Tongue (tissue), 2 donors: ENCODE results near the gene MRPS9. TPM values are rescaled to one million over a fixed set of nuclear protein-coding genes. Genes with fewer than 3 reads are reported as not detected.

Source experiments
- DNase-seq: peaks from one replicate; pipeline ENCODE4 v3.0.0-alpha.2; 2015
- total RNA-seq: library from RNA; depleted of rRNA; stranded (reverse); fragments of >200 nt; gene quantifications from one replicate; pipeline ENCODE4 v1.2.3, GENCODE V29; 2014

Gene MRPS9
- total RNA-seq, 1 donor from 2014 or later: 32.2 TPM

DNA sequence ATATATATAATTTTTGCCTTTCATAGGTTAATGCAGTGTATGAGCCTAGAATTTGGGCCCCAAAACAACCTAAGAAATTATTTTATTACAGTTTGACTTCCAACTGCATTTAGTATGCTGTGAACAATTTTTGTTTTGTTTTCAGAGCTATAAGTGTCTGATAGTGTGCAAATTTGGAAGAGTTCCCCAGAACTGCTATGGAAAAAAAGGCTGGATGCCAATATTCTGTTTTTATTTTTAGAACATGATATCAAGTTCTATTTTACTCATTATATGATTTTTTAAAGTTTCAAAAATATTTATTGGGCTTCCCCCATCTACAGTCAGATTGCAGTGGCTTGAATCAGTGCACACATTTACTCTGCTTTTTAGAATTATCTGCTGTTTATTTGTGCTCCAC is 42.6 kb downstream of the MRPS9 start:
- no peak for DNase-seq

DNA sequence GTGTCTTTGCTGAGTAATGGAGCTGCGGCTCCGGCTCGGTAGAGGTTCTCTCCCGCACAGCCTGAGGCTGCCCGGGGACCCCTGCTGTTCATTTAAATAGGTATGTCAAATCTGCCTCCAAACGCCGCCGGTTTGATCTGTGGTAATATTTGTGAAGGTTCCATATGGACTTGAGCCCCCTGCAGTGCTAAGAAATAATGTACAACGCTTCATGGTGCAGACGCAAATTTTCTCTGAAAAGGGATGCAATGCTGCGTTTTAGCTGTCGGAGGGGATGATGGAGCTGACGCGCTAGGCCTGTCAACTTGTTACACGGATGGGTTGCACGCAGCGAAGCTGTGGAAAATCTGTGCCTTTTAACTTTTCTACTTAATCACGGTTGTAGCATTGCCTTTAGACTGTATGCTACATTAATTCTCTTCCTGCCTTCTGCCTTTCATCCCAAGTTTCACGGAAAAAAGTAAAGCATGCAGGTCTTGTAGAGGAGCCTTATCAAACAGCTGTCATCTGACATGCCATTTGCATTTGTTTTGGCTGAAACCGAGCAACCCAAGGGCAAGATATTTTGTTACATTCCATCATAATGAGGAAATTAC is 43.2 kb downstream of the MRPS9 start:
- DNase-seq: peak; percentile 18

DNA sequence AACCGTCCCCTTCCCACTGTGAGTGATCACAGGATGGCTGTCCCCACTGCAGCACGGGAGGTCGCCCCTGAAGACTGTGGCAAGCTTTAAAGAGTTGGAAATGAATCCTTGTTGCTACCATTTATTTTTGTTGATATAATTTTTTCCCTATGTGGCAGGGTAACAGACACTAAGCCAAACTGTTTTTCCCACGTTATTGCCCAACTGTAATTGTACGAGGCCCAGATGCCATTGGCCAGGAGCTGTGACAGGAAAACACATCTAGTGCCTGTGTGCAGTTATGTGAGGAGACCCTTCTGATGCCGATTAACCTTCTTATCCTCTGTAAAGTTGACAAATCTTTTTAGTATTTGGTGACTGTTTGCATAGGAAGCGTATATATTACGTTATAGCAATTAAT is 44.2 kb downstream of the MRPS9 start:
- DNase-seq: no peak

DNA sequence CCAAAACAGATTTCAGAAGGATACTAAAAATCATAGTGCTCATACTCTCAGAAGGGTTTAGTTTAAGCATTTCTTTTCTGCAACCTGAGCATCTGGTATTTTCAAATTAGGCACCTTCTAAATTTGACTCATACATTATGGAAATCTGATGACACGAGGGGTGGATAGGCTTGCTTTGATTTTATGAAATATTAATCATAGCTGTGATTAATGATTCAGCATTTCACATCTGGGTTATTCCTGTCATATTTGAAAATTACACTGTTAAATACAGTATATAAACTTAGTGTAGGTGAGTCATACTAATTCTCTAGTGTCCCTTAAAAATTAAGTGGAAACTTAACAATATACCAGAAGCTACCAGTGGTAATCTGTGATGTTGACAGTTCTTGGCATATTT is 47.7 kb downstream of the MRPS9 start:
- no peak for DNase-seq

DNA sequence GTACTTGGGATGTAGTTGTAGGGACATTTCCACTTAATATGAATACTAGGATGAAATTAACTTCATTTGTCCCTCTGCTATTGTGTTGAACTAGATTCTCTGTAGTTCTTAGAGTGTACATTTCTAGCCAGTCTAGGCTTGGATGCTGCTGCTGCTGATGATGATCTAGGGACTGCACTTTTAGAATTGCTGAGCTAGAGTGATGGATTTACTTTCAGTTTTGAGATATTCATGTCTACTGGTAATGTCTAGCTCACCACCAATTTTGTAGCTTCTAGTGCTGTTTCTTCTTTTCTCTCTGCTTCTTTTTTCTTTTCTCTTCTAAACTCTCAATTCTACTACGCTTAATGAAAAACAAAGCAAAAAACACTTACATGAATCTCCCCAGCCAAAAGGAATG is 49.4 kb downstream of the MRPS9 start:
- DNase-seq: no peak

DNA sequence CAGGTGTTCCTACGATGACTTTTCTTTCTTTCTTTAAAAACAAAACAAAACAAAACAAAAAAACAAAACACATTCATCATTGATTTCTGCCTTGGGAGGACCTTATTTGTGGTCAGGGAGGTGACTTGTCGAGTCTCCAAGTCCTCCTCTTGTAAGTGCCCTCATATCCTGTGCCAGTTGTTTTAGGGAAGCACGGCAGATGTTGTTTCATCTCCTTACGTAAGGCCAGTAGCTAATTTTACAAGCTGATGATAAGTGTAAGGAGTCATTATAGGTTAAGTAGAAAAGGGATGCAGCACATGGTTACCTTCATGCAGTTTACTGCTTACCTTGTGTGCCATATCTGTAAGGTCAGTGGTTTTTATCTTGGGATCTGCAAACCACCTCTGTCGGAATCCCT is 52.2 kb downstream of the MRPS9 start:
- no peak for DNase-seq

DNA sequence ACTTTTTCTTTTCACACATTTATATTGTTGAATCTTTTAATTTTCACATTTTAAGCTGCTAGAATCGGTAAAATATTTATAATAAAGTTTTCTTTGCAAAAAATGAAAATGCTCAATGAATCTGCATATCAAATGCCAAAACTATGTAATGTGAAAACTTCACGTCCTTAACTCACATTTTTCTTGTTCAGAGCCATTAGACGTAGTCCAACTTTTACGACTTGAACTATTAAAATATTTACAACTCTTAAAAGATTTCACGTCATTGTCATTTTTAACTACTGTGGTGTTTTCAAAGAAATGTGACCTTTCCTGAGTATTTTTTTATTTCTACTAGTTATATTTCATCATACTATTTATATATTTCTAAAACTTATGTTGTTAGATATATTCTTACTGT is 54.9 kb downstream of the MRPS9 start:
- DNase-seq: no peak

DNA sequence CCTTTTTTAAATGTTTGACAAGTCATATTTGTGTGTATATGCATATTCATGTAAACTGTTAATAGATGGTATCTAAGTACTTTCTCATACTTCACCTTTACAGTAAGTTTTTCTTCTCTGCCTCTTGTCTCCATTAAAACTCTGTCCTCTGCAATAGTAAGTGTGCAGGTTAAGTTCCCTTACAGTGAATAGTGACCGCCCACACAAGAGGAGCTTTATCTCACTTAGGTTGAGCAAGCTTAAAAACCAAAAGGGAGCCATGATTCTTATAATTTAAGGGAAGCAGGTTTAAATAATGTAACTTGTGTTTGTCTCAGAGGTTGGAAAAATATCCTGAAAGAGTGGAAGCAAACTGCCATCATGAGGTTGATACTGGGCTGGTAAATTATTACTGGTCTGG is 61.3 kb downstream of the MRPS9 start:
- no peak for DNase-seq

DNA sequence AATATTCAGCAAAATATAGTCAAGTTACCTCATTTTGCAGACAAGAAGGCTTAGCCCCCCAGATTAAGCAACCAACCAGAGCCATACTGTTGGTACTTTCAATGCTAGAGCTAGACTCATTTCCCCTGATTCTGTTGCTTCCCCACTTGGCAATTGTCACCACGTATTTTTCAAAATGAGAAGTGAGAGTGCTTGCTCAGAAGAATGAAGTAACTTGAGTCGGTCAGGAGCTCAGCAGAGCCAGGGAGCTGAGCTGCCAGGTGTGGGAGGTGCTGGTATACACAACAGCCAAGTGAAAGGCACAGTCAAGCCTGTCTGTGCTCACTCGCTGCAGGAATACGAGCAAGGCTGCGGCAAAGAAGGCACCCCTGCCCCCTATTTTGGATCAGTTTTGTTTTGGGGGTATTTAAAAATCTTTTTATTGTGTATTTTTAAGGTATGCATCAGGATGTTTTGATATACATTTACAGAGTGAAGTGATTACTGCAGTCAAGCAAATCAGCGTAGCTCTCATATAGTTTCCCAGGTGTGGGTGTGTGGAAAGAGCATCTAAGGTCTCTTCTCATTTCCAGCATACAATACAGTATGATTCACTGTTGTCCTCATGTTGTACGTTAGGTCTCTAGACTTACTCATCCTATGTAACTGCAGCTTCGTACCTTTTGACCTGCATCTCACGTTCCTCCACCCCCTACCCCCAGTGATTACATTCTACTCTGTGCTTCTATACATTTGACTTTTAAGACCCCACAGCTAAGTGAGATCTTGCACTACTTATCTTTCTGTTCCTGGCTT is 62.4 kb downstream of the MRPS9 start:
- no peak for DNase-seq

DNA sequence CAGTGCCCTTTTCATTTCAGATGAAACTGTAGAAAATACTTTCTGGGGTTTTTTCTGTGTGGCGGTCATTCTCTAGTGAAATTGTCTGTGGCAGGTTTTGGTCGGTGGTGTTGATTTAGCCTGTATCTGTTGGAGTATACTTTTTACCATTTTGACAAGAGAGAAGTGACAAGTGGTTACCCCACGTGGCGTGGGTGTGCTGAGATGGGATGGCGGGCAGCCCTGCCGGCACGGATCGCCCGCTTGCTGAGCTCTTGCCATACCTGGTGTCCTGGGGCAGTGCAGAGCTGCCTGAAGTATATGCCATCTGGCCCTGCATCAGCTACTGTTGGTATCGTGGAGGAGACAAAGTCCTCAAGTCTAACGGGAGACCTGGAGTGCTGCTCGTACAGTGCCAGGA is 64.1 kb downstream of the MRPS9 start:
- DNase-seq: no peak

DNA sequence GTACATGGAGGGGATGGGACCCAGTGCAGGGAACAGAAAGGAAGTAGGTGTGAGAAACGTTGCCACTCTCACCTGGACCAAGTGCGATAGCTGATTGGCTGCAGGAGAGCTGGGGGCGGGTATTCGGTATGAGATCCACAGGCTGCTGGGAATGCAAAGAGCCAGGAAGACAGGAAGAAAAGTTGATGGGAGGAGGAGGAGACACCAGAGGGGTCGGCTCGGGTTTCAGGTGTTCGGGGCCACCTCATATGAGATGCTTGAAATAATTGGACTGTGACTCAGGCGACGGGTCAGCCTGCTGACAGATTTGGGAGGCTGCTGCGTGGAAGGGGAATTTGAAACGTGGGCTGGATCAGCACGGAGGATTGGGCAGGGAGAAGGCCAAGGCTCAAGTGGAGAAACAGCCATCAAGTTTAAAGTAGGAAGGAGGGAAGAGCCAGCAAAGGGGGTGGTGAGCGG is 65.1 kb downstream of the MRPS9 start:
- DNase-seq: peak; percentile 41

DNA sequence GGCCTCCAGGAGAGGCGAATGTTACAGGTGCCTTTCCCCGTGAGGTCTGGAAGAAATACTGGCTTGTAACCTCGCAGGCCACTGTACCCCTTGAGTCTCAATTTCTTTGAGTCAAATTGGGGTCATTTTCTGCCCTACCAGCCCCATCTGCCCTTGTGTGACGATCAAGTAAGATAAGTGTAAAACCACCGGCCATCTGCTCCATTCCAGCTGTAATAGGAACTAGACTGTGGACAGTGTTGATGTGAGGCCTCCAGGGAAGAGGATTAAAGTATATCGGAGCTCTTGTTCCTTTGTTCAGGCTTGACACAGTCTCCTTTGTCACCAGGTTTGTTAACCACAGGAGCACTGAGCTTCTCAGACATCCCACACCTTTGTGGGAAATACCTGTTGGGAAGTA is 65.6 kb downstream of the MRPS9 start:
- no peak for DNase-seq

DNA sequence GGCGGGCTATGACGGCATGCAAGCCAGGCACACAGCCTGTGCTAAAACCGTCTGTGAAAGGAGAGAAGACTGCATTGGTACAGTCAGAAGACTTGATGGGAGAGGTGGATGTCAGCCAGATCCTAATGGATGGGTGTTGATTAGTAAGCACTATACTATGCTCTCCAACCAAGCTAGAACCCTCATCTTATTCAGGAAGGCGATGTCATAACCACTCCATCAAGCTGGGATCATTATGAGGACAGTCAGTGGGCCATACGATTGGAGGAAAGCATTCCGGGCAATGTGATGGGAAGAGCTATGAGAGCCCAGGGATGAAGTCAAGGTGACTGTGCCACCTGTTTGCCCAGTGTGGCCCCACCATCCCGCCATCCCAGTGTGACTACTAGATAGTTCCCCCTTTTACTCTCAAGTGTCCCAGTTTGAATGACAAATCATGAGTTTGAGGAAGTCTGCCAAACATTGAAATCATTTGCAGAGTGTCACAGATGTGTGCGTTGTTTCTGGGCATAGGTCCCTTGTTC is 66.4 kb downstream of the MRPS9 start:
- DNase-seq: no peak

DNA sequence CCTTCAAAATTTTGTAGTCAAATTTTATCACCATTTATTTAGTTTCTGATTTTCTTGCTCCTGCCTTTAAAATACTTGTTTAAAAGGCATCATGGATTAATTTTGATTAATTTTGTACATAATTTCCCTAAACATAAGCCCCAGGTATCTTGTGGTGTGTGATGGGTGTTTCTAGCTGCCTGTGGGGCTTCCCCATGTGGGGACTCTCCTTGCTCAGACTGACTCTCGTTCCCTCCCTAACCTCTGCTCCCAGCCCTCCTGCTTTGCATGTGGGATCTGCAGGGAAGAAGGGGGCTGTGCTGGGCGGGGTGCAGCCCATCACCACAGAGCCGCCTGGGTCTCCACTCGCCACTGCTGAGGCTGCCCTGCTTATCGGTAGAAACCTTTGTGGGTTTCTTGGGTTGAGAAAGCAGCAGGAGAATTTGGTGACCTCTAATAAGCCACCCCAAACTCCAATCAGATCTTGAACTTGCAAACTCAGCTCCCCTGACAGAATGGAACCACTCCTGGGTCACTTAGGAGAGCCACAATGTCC is 72.5 kb downstream of the MRPS9 start:
- DNase-seq: no peak

DNA sequence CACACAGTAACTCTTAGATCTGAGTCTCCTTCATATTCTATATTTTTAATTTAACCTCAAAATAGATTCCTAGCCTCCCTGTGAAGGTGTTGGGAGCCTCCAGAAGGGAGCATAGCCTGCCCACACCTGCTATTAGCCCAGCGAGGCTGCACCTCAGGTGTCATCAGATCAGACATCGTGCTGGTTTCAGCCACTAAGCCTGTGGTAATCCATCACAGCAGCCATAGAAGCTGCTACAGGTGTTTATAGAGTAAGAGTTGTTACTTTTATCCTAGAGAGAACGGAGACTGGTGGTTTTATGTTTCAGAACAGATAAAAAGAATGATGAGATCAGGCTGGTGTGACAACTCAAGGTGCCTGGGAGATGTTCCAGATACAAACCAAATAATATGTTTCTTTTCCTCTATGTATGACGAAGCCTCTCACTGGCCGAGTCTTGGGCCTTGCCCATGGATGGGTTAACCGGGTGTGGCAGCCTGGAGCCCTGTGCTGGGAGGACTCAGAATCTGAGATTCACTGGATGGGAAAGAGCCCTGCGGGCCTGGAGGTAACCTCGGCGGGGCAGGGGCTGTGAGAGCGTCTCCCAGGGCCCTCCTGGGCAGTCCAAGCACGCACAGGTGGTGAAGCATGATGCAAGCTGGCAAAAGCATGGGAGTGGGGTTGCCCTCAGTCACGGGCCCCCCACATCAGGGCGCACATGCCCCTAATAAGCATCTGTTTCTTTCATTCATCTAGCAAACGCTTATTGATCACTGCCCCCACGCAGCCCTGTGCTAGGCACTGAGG is 73.7 kb downstream of the MRPS9 start:
- DNase-seq: no peak

DNA sequence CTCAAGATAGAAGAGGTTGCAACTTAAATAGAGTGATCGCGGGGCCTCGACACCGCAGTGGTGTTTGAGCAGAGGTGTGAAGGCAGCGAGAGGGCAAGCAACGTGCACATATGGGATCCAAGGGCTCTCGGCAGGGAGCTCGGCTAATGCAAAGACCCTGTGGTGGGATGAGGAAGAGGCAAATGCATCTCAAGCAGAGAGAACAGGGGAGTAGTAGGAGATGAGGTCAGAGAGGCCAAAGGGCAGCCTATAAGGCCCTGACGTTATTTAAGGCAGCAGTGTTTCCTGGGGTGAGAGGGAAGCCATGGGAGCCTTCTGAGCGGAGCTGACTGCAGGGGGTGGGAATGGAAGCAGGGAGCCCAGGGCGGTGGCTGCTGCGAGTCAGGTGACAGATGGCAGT is 74.5 kb downstream of the MRPS9 start:
- DNase-seq: no peak

DNA sequence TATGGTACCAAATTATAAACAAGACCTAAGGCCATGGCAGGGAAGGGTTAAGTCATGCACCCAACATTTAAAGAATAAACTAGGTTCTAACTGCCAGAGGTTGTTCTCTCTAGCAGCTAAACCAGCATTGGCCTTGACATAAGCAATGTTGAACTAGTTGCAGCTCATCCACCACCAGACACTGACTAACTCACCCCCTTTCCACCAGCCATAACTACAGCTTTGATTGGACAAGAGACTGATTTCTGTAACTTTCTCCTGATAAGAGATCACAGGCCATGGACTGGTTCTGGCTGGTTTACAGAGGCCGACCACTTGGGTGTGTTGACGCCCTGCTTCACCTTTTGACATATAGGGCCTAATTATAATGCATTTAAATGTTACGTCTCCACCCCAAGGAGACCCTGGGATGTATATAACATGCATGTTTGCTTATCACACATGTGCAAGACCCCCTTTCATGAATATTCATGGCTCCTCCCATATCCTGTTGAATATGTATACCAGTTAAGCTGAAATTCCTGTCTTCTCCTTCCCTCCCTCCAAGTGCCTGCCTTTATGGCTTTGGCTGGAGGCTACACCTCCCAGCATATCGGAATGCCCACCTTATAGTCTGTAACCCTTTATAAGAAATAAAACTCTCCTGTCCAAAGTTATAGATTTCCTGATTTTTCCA is 75.9 kb downstream of the MRPS9 start:
- no peak for DNase-seq

DNA sequence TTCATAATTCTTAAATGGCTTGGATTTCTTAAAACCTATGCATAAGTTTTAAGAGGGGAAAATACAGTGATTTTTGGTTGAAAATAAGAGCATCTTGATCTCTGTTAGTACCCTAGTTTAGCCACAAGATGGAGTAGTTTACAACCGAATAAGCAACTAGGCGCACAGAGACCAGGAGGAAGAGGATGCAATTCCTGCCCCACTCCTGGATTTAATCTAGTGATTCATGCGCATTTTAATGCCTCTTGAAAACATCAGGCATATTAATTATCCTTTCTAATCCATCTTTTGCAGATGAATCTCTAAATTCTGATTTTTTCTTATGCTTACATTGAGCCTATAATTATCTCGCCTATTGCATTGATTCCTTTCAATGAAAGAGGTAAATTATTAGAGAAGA is 76.7 kb downstream of the MRPS9 start:
- DNase-seq: peak; percentile 76

DNA sequence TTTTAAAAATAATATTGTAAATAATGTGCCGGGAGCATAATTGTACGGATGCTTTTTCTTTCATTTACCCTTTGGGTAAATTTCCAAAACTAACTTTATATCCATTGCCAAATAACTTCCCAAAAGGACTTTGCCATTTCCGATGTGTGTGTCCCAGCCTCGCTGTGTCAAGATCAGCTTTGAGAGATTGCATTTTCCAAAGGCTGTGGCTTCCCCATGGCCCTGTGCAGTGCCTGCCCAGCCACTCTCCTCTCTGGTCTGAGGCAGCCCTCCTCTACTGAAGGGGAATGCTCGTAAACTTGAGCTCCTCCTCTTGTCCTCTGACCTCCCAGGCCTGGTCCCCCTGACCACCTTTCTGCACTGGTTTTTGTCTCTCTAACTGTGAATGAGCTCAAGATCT is 78.5 kb downstream of the MRPS9 start:
- DNase-seq: no peak

DNA sequence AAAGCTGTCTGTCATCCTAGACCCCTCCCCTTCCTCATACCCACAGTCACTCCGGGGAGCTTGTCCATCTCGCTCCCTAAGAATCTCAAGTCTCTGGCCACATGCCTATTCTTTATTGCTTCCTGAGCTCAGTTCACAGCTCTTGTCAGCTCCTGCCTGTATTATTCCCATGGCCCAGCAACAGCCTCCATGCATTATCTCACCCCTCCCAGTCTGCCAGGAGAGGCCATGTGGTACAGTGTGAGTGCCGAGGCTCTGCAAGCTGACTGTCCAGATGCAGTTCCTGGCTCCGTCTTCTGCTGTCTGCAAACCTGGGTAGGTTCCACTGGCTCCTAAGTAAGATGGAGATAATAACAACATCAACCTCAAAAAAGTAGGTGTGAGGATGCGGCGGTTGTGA is 79.7 kb downstream of the MRPS9 start:
- peak; percentile 44 for DNase-seq

DNA sequence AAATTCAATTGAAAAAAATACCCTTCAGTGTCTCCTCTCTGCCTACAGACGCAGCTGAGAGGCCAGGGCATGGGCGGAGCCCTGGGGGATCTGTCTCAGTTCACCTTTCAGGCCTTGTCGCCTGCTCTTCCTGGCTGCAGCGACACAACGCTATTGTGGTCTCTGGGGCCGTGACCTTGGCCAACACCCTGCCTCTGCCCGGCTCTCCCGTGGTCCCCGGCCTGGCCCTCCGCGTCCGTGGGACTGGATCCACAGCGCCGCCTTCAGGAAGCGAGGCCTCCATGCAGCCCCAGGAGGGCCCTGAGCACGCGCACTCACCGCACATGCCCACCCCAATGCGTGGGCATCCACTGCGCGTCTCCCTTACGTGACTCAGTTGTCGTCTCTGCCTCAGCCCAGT is 81.1 kb downstream of the MRPS9 start:
- DNase-seq: no peak

DNA sequence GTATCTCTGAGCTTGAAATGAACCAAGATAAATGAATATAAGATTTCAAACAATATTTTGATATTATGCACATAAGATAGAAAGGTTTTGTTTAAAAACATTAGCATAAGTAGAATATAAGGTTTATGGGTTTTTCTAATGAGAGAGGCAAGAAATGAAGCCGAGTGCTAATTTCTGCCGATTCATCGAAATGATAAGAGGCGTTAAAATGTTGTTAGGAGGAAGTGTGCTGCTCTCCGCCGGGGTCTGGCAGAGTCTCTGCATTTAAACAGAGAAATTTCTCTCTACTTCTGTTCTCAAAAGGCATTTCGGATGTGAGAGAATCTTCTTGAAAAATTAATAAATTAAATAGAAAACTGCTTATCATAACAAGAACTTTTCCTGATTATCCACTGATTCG is 83.6 kb downstream of the MRPS9 start:
- DNase-seq: no peak
